Head of caudate nucleus (tissue), 42 donors: ENCODE results near the gene GALP.
"Not testable (repeated sequence)": the region's sequence is repeated elsewhere in the genome, so short reads cannot be mapped to it uniquely, and the experiment has no call there.

Source experiments
- DNase-seq, 42 donors: peaks; one replicate each; pipeline versions ENCODE4 v3.0.0 to v3.0.0-alpha.2; 2020 to 2021; ENCODE audit warnings: mixed read lengths in 7 of 42
- intact Hi-C: fragments of 100-400 bp; cut with DNase I; formaldehyde crosslinking; loops from one replicate; pipeline ENCODE4 v1.15.0; 2022

The GALP gene

GRCh38 chr19:56175861-56176307 lies at the start of gene GALP:
Gene GALP (plus strand): TSS chr19:56176008. CDS start chr19:56177109, 1,101 bp downstream.
- intact Hi-C loops, DNase-seq: not testable (repeated sequence)

- no peak for DNase-seq
- intact Hi-C loops = no loop called here
Measured at GRCh38 chr19:56126983-56127780, 48.6 kb upstream of the GALP start.

- intact Hi-C loops = no loop called here
- DNase-seq = no peak
Measured at GRCh38 chr19:56130006-56130405, 45.8 kb upstream of the GALP start.

GRCh38 chr19:56131651-56132050 lies 44.2 kb upstream of the GALP start:
- intact Hi-C loops = no loop called here
- no peak for DNase-seq

GRCh38 chr19:56132316-56132822 lies 43.4 kb upstream of the GALP start:
- no peak for DNase-seq
- intact Hi-C loops = no loop called here

- peak in 24 of 42 donors; percentile 20 to 73 (median 45) for DNase-seq
- intact Hi-C loops = no loop called here
Measured at GRCh38 chr19:56133858-56134653, 41.8 kb upstream of the GALP start.

GRCh38 chr19:56134654-56134921 lies 41.2 kb upstream of the GALP start:
- no peak for DNase-seq
- intact Hi-C loops = no loop called here

- intact Hi-C loops = no loop called here
- DNase-seq = no peak
Measured at GRCh38 chr19:56136362-56136761, 39.4 kb upstream of the GALP start.

- intact Hi-C loops = no loop called here
- no peak for DNase-seq
Measured at GRCh38 chr19:56137405-56137804, 38.4 kb upstream of the GALP start.

- intact Hi-C loops = no loop called here
- DNase-seq = no peak
Measured at GRCh38 chr19:56138069-56138468, 37.7 kb upstream of the GALP start.

- intact Hi-C loops = loop anchor here (1.0 to 10.0 kb wide), 2 partner anchors 19 to 175 kb away; partner anchors contain the start of genes ZNF787 and ZSCAN5A
- peak in 4 of 42 donors; percentile 17 to 56 (median 24) for DNase-seq
Measured at GRCh38 chr19:56139847-56140582, 35.8 kb upstream of the GALP start.

- peak; percentile 97 to 100 (median 99) for DNase-seq
- intact Hi-C loops = loop anchor here (1.0 to 10.0 kb wide), 2 partner anchors 19 to 174 kb away; partner anchors contain the start of genes ZNF787 and ZSCAN5A
Measured at GRCh38 chr19:56140583-56141416, 35.0 kb upstream of the GALP start, which contains the start of gene ZNF444. Gene ZNF444 (plus strand): TSS chr19:56141287. CDS start chr19:56146912, 5,625 bp downstream.

GRCh38 chr19:56141417-56141993 lies 34.3 kb upstream of the GALP start:
- DNase-seq = peak in 3 of 42 donors; percentile 22 to 41 (median 33)
- intact Hi-C loops = loop anchor here (10.0 kb wide), 1 partner anchor 173 kb away; the partner anchor contains the start of gene ZSCAN5A

GRCh38 chr19:56142087-56142787 lies 33.6 kb upstream of the GALP start:
- DNase-seq = no peak
- intact Hi-C loops = loop anchor here (10.0 kb wide), 1 partner anchor 173 kb away; the partner anchor contains the start of gene ZSCAN5A

GRCh38 chr19:56142897-56143434 lies 32.8 kb upstream of the GALP start:
- intact Hi-C loops = loop anchor here (10.0 kb wide), 1 partner anchor 172 kb away; the partner anchor contains the start of gene ZSCAN5A
- DNase-seq = no peak

GRCh38 chr19:56144376-56144775 lies 31.4 kb upstream of the GALP start:
- no peak for DNase-seq
- intact Hi-C loops = loop anchor here (10.0 kb wide), 1 partner anchor 170 kb away; the partner anchor contains the start of gene ZSCAN5A

GRCh38 chr19:56144831-56145230 lies 31.0 kb upstream of the GALP start:
- no peak for DNase-seq
- intact Hi-C loops = loop anchor here (10.0 kb wide), 1 partner anchor 170 kb away; the partner anchor contains the start of gene ZSCAN5A
